HepG2 (cell line): Measurements from ENCODE around the gene SLC25A22. TPM values are rescaled to one million over a fixed set of nuclear protein-coding genes. Genes with fewer than 3 reads are reported as not detected.
A peak's percentile ranks its signal among the peaks of the same experiment; 100 is the strongest.

Source experiments
- ATAC-seq: fragments of 200-7000 bp; cut with Tn5 transposase; 3 replicates; pipeline ENCODE4 v1.9.1; 2020; ENCODE audit warnings: mild to moderate bottlenecking, moderate library complexity
- BruUV-seq: library from RNA; stranded (reverse); fragments of 400-500 nt; replicated peaks from 2 replicates; lab custom pipeline; 2021; lab: Mats Ljungman, UMichigan
- CTCF ChIA-PET: fragments of 300-600 bp; formaldehyde crosslinking; extraction: SDS; loops from one replicate; lab custom pipeline; 2021; ENCODE audit warnings: low total read pairs, inconsistent platforms, low intra/inter-chr PET ratio; lab: Yijun Ruan, JAX
- POLR2A ChIA-PET: fragments of 350-600 bp; sonication (Branson Sonifier 250); formaldehyde crosslinking; loops from one replicate; lab custom pipeline; 2020; ENCODE audit warnings: antibody characterized with exemption, inconsistent platforms; lab: Yijun Ruan, JAX
- DNase-seq: peaks from one replicate; pipeline ENCODE4 v3.0.0-alpha.2; 2015; ENCODE audit warnings: low spot score
- FAIRE-seq: peaks from 3 replicates; lab custom pipeline; 2011; peaks lifted over from hg19 to GRCh38; lab: Jason Lieb, UNC
- H2AFZ ChIP-seq: one replicate; pipeline ENCODE4 v1.6.1; 2011; ENCODE audit warnings: low read length, inconsistent platforms
- H3K27ac ChIP-seq: fragments of 300-600 bp; 3 replicates; pipeline ENCODE4 v1.8.0; 2011; ENCODE audit warnings: mixed run types, mild to moderate bottlenecking, mixed read lengths, low read length, inconsistent platforms; ENCODE audit not compliant: insufficient read depth; ENCODE audit errors: extremely low read length
- H3K27me3 ChIP-seq, 2 experiments: fragments of 200-600 bp in 1 of 2; 2 replicates in 1 of 2; 3 replicates in 1 of 2; pipeline versions ENCODE4 v1.6.0 to v1.8.0; 2011; ENCODE audit warnings: low read length in 2 of 2, mild to moderate bottlenecking in 2 of 2, moderate library complexity in 2 of 2, inconsistent platforms in 1 of 2; ENCODE audit not compliant: insufficient read depth in 2 of 2, control insufficient read depth in 1 of 2
- H3K36me3 ChIP-seq, 2 experiments: fragments of 200-600 bp in 1 of 2; replicated peaks in 1 of 2; 2 replicates in 1 of 2; 3 replicates in 1 of 2; pipeline versions ENCODE4 v1.5.1 to v1.8.0; 2011; ENCODE audit warnings: low read length in 2 of 2, inconsistent platforms in 1 of 2; ENCODE audit not compliant: insufficient read depth in 2 of 2, control insufficient read depth in 1 of 2
- H3K4me1 ChIP-seq: 2 replicates; pipeline ENCODE4 v1.5.1; 2012; ENCODE audit warnings: low read length, inconsistent platforms; ENCODE audit not compliant: insufficient read depth
- H3K4me2 ChIP-seq: 2 replicates; pipeline ENCODE4 v1.6.0; 2011; ENCODE audit warnings: low read depth, low read length, inconsistent platforms
- H3K4me3 ChIP-seq, 3 experiments: fragments of 200-600 bp in 1 of 3; sonication (generic), shearing (Covaris generic) in 1 of 3; replicated peaks in 1 of 3; 2 replicates each; pipeline ENCODE4 v1.5.1; 2011 to 2016; ENCODE audit warnings: low read length in 3 of 3, inconsistent platforms in 2 of 3, low read depth in 2 of 3, mild to moderate bottlenecking in 2 of 3, control low read depth in 1 of 3, mixed read lengths in 1 of 3; ENCODE audit not compliant: insufficient read depth in 1 of 3
- H3K79me2 ChIP-seq: one replicate; pipeline ENCODE4 v1.6.1; 2011; ENCODE audit warnings: low read length, inconsistent platforms; ENCODE audit not compliant: insufficient read depth
- H3K9ac ChIP-seq: 2 replicates; pipeline ENCODE4 v1.6.0; 2011; ENCODE audit warnings: mild to moderate bottlenecking, low read depth, low read length, inconsistent platforms; ENCODE audit not compliant: insufficient read depth
- H3K9me3 ChIP-seq: 2 replicates; pipeline ENCODE4 v1.5.1; 2012; ENCODE audit warnings: mild to moderate bottlenecking, low read length
- H4K20me1 ChIP-seq: 2 replicates; pipeline ENCODE4 v1.6.0; 2011; ENCODE audit warnings: inconsistent platforms, mild to moderate bottlenecking, low read length, moderate library complexity; ENCODE audit not compliant: insufficient read depth
- FLYWCH1 ChIP-seq: sonication (generic); formaldehyde crosslinking; IDR thresholded peaks from 2 replicates; pipeline ENCODE4 v1.8.1; 2023; ENCODE audit warnings: mild to moderate bottlenecking, missing genetic modification reagents
- FOXP1 ChIP-seq, 2 experiments: fragments of 450-650 bp in 1 of 2; IDR thresholded peaks; 2 replicates each; pipeline ENCODE4 v1.6.1; 2017 to 2018; ENCODE audit warnings: antibody characterized with exemption in 1 of 2
- NR2F1 ChIP-seq, 2 experiments: fragments of 450-650 bp in 1 of 2; formaldehyde crosslinking in 1 of 2; IDR thresholded peaks; 2 replicates each; pipeline versions ENCODE4 v1.5.0 to v1.6.1; 2016 to 2020; ENCODE audit warnings: mild to moderate bottlenecking in 1 of 2, missing compliant biosample characterization in 1 of 2, missing genetic modification reagents in 1 of 2, moderate library complexity in 1 of 2
- PHF21A ChIP-seq: sonication (generic); formaldehyde crosslinking; IDR thresholded peaks from 2 replicates; pipeline ENCODE4 v1.5.0; 2020; ENCODE audit warnings: mild to moderate bottlenecking, missing genetic modification reagents
- SMAD1 ChIP-seq: sonication (generic); formaldehyde crosslinking; IDR thresholded peaks from 2 replicates; pipeline ENCODE4 v1.4.0; 2020; ENCODE audit warnings: missing genetic modification reagents, low read depth, mild to moderate bottlenecking, borderline replicate concordance
- SNAPC2 ChIP-seq: sonication (generic); formaldehyde crosslinking; IDR thresholded peaks from 2 replicates; pipeline ENCODE4 v1.8.1; 2022; ENCODE audit warnings: mild to moderate bottlenecking, missing genetic modification reagents
- XBP1 ChIP-seq: sonication (generic); formaldehyde crosslinking; IDR thresholded peaks from 2 replicates; pipeline ENCODE4 v1.5.0; 2020; ENCODE audit warnings: missing genetic modification reagents
- ZNF10 ChIP-seq: sonication (generic); formaldehyde crosslinking; IDR thresholded peaks from 2 replicates; pipeline ENCODE4 v1.4.0; 2020; ENCODE audit warnings: mild to moderate bottlenecking, low read depth, missing genetic modification reagents, borderline replicate concordance
- ZNF451 ChIP-seq: sonication (generic); formaldehyde crosslinking; IDR thresholded peaks from 2 replicates; pipeline ENCODE4 v1.5.0; 2020; ENCODE audit warnings: mild to moderate bottlenecking, missing genetic modification reagents
- ZNF607 ChIP-seq: sonication (generic); formaldehyde crosslinking; IDR thresholded peaks from 2 replicates; pipeline ENCODE4 v1.5.1; 2020; ENCODE audit warnings: missing genetic modification reagents, mild to moderate bottlenecking, borderline replicate concordance
- ZNF724P ChIP-seq: sonication (generic); formaldehyde crosslinking; IDR thresholded peaks from 2 replicates; pipeline ENCODE4 v1.8.0; 2022; ENCODE audit warnings: missing genetic modification reagents, borderline replicate concordance
- WGBS: methylation state at CpG from one replicate; pipeline ENCODE4 v1.1.6; 2017; ENCODE audit warnings: low lambda C conversion rate; 5-methylcytosine and 5-hydroxymethylcytosine counted together
- in situ Hi-C: cut with HindIII; loops from 2 replicates; pipeline ENCODE4 v1.10.0; 2017; ENCODE audit warnings: low pct_unique_long_range_greater_than_20kb; ENCODE audit not compliant: extremely low pct_ligation_motif_present
- intact Hi-C: fragments of 100-400 bp; cut with micrococcal nuclease; formaldehyde crosslinking; loops from one replicate; pipeline ENCODE4 v1.10.0; 2022; ENCODE audit not compliant: unreplicated experiment
- polyA plus RNA-seq, 8 experiments: library from polyadenylated mRNA; depleted of rRNA in 3 of 8; stranded (reverse) in 7 of 8; unstranded in 1 of 8; fragments of >200 nt; fragmentation: Illumina TruSeq in 4 of 8; extraction: Trizol in 4 of 8; gene quantifications; 2 replicates each; pipeline versions ENCODE4 v1.2.1 to v1.2.3, GENCODE V29; 2011 to 2016; ENCODE audit warnings: low read depth in 4 of 8, missing spikeins in 1 of 8, mixed read lengths in 1 of 8; ENCODE audit not compliant: insufficient read depth in 1 of 8
- total RNA-seq, 5 experiments: library from RNA; depleted of rRNA; stranded (reverse); fragments of >200 nt; fragmentation: Illumina TruSeq; extraction: Trizol; gene quantifications; 2 replicates each; pipeline ENCODE4 v1.2.3, GENCODE V29; 2016; ENCODE audit warnings: low read depth in 1 of 5
- TF ChIP-seq, protein P1 (sequence below): sonication (generic); formaldehyde crosslinking; IDR thresholded peaks from 2 replicates; pipeline ENCODE4 v1.5.0; 2020; ENCODE audit warnings: missing genetic modification reagents
- TF ChIP-seq, protein P2 (sequence below): sonication (generic); formaldehyde crosslinking; IDR thresholded peaks from 2 replicates; pipeline ENCODE4 v1.5.0; 2020; ENCODE audit warnings: mild to moderate bottlenecking, missing genetic modification reagents, borderline replicate concordance
- TF ChIP-seq, protein P3 (sequence below): sonication (generic); formaldehyde crosslinking; IDR thresholded peaks from 2 replicates; pipeline ENCODE4 v1.5.0; 2020; ENCODE audit warnings: missing genetic modification reagents

SLC25A22 gene
- total and polyA plus RNA-seq, 2 of the 13 experiments (the other 11 are each of a cell fraction or from before 2014, with no cell fraction given), result 12.4 to 19.2 TPM

DNA sequence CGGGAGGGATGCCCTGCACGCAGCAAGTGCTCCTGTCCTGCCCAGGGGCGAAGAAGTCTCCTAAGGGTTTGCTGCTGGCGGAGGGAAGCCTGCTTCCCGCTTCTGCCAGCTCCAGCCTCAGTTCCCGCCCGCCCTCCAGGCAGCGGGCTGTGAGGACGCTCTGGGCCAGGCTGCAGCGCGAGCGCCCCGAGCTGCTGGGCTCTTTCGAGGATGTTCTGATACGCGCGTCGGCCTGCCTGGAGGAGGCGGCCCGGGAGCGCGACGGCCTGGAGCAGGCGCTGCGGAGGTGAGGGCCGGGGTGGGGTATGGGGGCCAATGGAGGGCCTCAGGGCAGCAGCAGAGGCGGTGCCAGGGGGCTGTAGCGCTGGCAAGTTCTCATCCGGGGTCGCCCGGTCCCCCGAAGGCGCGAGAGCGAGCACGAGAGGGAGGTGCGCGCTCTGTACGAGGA is 31.8 kb upstream of the SLC25A22 start:
- H3K4me1 ChIP-seq, result peaks cover 83% of the 10 kb centered on the region
- no peak overlapping the region for H3K9ac ChIP-seq
- WGBS, result 65% methylated on average over 18 of the region's 39 CpGs
- ATAC-seq, result no peak
- H2AFZ ChIP-seq, result no peak overlapping the region
- peak overlapping the region in 2 of 3 experiments; percentile 23 to 75; a peak in 3 of 6 replicates for H3K4me3 ChIP-seq
- ChIA-PET POLR2A (interaction anchor here (2.4 to 16.1 kb wide), 3 partner anchors 11 to 21 kb away, joined by 18 to 264 read pairs (median 141); partner anchors contain the start of genes PNPLA2, POLR2L, RPLP2 and TSPAN4), CTCF (no interaction called here)
- peak overlapping the region; percentile 78 for H3K4me2 ChIP-seq
- BruUV-seq, result no TSS peak
- no peaks in the 10 kb centered on the region for H3K27me3 ChIP-seq
- H3K79me2 ChIP-seq, result peaks cover 11% of the 10 kb centered on the region
- DNase-seq, result no peak
- H3K27ac ChIP-seq, result no peak overlapping the region
- H3K36me3 ChIP-seq, result peaks cover 0 to 4% of the 10 kb centered on the region in 2 experiments; a peak in 1 of 5 replicates
- H3K9me3 ChIP-seq, result no peaks in the 10 kb centered on the region
- in situ Hi-C loops (no loop called here), intact Hi-C loops (no loop called here)
- peaks cover 6% of the 10 kb centered on the region; the same call in 1 of the 2 replicates for H4K20me1 ChIP-seq
- no peak for FAIRE-seq
- TF ChIP-seq SNAPC2 (CRISPR knock-in tag) (no peak), ZNF724P (CRISPR knock-in tag) (no peak), ZNF451 (CRISPR knock-in tag) (no peak), FLYWCH1 (CRISPR knock-in tag) (no peak), NR2F1 (CRISPR knock-in tag; IDR thresholded peaks at IDR 0.05) (no peak), PHF21A (CRISPR knock-in tag) (0 out of 2 replicates have a peak, but pooled peaks have one; percentile 4), FOXP1 (IDR thresholded peaks at IDR 0.05) (no peak), FOXP1 (CRISPR knock-in tag; IDR thresholded peaks at IDR 0.05) (no peak), XBP1 (CRISPR knock-in tag) (no peak), ZNF607 (no peak), ZNF10 (no peak), SMAD1 (CRISPR knock-in tag) (no peak)
- TF ChIP-seq, protein P1, sequence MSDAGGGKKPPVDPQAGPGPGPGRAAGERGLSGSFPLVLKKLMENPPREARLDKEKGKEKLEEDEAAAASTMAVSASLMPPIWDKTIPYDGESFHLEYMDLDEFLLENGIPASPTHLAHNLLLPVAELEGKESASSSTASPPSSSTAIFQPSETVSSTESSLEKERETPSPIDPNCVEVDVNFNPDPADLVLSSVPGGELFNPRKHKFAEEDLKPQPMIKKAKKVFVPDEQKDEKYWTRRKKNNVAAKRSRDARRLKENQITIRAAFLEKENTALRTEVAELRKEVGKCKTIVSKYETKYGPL (CRISPR knock-in tag), result no peak
- TF ChIP-seq, protein P2, sequence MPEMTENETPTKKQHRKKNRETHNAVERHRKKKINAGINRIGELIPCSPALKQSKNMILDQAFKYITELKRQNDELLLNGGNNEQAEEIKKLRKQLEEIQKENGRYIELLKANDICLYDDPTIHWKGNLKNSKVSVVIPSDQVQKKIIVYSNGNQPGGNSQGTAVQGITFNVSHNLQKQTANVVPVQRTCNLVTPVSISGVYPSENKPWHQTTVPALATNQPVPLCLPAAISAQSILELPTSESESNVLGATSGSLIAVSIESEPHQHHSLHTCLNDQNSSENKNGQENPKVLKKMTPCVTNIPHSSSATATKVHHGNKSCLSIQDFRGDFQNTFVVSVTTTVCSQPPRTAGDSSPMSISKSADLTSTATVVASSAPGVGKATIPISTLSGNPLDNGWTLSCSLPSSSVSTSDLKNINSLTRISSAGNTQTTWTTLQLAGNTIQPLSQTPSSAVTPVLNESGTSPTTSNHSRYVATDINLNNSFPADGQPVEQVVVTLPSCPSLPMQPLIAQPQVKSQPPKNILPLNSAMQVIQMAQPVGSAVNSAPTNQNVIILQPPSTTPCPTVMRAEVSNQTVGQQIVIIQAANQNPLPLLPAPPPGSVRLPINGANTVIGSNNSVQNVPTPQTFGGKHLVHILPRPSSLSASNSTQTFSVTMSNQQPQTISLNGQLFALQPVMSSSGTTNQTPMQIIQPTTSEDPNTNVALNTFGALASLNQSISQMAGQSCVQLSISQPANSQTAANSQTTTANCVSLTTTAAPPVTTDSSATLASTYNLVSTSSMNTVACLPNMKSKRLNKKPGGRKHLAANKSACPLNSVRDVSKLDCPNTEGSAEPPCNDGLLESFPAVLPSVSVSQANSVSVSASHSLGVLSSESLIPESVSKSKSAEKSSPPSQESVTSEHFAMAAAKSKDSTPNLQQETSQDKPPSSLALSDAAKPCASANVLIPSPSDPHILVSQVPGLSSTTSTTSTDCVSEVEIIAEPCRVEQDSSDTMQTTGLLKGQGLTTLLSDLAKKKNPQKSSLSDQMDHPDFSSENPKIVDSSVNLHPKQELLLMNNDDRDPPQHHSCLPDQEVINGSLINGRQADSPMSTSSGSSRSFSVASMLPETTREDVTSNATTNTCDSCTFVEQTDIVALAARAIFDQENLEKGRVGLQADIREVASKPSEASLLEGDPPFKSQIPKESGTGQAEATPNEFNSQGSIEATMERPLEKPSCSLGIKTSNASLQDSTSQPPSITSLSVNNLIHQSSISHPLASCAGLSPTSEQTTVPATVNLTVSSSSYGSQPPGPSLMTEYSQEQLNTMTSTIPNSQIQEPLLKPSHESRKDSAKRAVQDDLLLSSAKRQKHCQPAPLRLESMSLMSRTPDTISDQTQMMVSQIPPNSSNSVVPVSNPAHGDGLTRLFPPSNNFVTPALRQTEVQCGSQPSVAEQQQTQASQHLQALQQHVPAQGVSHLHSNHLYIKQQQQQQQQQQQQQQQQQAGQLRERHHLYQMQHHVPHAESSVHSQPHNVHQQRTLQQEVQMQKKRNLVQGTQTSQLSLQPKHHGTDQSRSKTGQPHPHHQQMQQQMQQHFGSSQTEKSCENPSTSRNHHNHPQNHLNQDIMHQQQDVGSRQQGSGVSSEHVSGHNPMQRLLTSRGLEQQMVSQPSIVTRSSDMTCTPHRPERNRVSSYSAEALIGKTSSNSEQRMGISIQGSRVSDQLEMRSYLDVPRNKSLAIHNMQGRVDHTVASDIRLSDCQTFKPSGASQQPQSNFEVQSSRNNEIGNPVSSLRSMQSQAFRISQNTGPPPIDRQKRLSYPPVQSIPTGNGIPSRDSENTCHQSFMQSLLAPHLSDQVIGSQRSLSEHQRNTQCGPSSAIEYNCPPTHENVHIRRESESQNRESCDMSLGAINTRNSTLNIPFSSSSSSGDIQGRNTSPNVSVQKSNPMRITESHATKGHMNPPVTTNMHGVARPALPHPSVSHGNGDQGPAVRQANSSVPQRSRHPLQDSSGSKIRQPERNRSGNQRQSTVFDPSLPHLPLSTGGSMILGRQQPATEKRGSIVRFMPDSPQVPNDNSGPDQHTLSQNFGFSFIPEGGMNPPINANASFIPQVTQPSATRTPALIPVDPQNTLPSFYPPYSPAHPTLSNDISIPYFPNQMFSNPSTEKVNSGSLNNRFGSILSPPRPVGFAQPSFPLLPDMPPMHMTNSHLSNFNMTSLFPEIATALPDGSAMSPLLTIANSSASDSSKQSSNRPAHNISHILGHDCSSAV (CRISPR knock-in tag), result no peak
- TF ChIP-seq, protein P3, sequence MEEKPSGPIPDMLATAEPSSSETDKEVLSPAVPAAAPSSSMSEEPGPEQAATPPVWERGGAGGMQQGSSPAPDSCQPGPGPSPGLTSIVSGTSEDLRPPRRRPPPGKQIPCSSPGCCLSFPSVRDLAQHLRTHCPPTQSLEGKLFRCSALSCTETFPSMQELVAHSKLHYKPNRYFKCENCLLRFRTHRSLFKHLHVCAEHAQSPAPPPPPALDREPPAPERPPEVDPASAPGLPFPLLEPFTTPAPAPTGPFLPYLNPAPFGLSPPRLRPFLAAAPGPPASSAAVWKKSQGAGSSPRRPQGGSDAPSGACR (CRISPR knock-in tag), result no peak
